Suprapubic skin (tissue), 4 donors: ENCODE measurements around the gene PARVG. TPM values are rescaled to one million over a fixed set of nuclear protein-coding genes. Genes with fewer than 3 reads are reported as not detected.

ENCODE experiments used
- DNase-seq, 2 donors: peaks; one replicate each; pipeline ENCODE4 v3.0.0-alpha.2; 2019; ENCODE audit warnings: low spot score in 2 of 2
- H3K27ac ChIP-seq: fragments of 200-600 bp; sonication (generic); one replicate; pipeline ENCODE4 v1.5.1; 2019
- H3K27me3 ChIP-seq: fragments of 200-600 bp; sonication (generic); one replicate; pipeline ENCODE4 v1.5.1; 2019
- H3K36me3 ChIP-seq: fragments of 200-600 bp; sonication (generic); one replicate; pipeline ENCODE4 v1.5.1; 2019
- H3K4me1 ChIP-seq: fragments of 200-600 bp; sonication (generic); one replicate; pipeline ENCODE4 v1.5.1; 2019
- H3K4me3 ChIP-seq: fragments of 200-600 bp; sonication (generic); one replicate; pipeline ENCODE4 v1.5.1; 2019; ENCODE audit warnings: mild to moderate bottlenecking
- H3K9me3 ChIP-seq: fragments of 200-600 bp; sonication (generic); one replicate; pipeline ENCODE4 v1.5.1; 2019
- EP300 ChIP-seq: sonication (generic); formaldehyde crosslinking; IDR thresholded peaks from one replicate; pipeline ENCODE4 v1.6.1; 2017; ENCODE audit warnings: antibody characterized with exemption
- POLR2A ChIP-seq, 2 donors: fragments of 450-650 bp; IDR thresholded peaks; one replicate each; pipeline ENCODE4 v1.6.1; 2017; ENCODE audit warnings: antibody characterized with exemption in 2 of 2, mild to moderate bottlenecking in 2 of 2, moderate library complexity in 2 of 2
- POLR2AphosphoS5 ChIP-seq, 3 donors: sonication (generic); formaldehyde crosslinking; IDR thresholded peaks; one replicate each; pipeline ENCODE4 v1.6.1; 2017; ENCODE audit warnings: antibody characterized with exemption in 3 of 3
- WGBS: methylation state at CpG from one replicate; pipeline ENCODE4 v1.1.5; 2018; 5-methylcytosine and 5-hydroxymethylcytosine counted together
- total RNA-seq, 4 donors: library from RNA; depleted of rRNA; stranded (reverse); fragments of >200 nt; gene quantifications; one replicate each; pipeline ENCODE4 v1.1.0, GENCODE V29; 2016
- TF ChIP-seq, protein P1 (sequence below), 2 donors: fragments of 200-600 bp in 1 of 2; fragments of 450-650 bp in 1 of 2; sonication (generic) in 1 of 2; IDR thresholded peaks; one replicate each; pipeline ENCODE4 v1.5.1; 2016 to 2019; ENCODE audit warnings: antibody characterized with exemption in 2 of 2, mild to moderate bottlenecking in 1 of 2, moderate library complexity in 1 of 2

Gene PARVG, protein sequence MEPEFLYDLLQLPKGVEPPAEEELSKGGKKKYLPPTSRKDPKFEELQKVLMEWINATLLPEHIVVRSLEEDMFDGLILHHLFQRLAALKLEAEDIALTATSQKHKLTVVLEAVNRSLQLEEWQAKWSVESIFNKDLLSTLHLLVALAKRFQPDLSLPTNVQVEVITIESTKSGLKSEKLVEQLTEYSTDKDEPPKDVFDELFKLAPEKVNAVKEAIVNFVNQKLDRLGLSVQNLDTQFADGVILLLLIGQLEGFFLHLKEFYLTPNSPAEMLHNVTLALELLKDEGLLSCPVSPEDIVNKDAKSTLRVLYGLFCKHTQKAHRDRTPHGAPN
- 10 to 100 TPM in 1 of 4 donors, 1 to 10 TPM in 3; 1.6 to 17.1 (median 3.2) TPM for total RNA-seq

DNA sequence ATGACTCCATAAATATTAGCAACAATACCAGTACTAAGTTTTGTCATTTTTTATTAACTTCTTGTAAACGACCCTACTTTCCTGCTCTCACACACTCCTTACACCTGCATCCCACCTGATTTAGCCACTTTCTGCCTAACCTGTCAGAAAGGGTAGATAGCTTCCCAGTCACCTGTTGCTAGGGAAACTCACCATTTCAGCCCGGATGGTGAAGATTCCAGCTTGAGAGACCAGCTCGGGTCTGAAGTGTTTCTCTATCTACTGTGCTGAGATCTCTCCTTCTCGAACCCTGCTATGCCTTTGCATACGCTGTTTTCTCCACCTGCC is at the start of gene PARVG:
TSS of gene PARVG (plus strand) at position 220 of the 327 bp plus-strand sequence. CDS start 2,405 bp downstream, outside the sequence.
- H3K4me1 ChIP-seq = no peaks in the 10 kb centered on the region
- 71% methylated on average over 5 of the region's 5 CpGs for WGBS

DNA sequence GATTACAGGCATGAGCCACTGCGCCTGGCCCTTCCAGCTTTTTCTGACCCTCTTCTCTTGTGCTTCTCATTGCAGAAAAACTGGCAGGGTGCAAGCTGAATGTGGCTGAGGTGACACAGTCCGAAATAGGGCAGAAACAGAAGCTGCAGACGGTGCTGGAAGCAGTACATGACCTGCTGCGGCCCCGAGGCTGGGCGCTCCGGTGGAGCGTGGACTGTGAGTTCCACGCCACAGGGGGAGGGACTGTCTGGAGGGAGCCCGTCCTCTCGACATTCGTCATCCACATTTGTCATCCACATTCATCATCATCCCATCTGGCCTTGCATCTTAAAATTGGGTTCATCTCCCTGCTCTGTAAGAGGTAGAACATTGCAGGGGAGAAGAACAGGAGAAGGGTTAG is 49.3 kb upstream of the PARVG start:
- 96% methylated on average over 7 of the region's 12 CpGs for WGBS

More for the DNA sequence above, at the start of gene PARVG:
- Histone ChIP-seq H3K9me3 (no peaks in the 10 kb centered on the region), H3K27me3 (peaks cover 43% of the 10 kb centered on the region), H3K36me3 (no peaks in the 10 kb centered on the region), H3K27ac (peak within 1 kb of the TSS; percentile 60), H3K4me3 (peak within 1 kb of the TSS; percentile 32)
- DNase-seq = no peak
- TF ChIP-seq POLR2A (IDR thresholded peaks at IDR 0.05) (no peak), EP300 (no peak), POLR2AphosphoS5 (IDR thresholded peaks at IDR 0.05) (no peak)
- TF ChIP-seq, protein P1, sequence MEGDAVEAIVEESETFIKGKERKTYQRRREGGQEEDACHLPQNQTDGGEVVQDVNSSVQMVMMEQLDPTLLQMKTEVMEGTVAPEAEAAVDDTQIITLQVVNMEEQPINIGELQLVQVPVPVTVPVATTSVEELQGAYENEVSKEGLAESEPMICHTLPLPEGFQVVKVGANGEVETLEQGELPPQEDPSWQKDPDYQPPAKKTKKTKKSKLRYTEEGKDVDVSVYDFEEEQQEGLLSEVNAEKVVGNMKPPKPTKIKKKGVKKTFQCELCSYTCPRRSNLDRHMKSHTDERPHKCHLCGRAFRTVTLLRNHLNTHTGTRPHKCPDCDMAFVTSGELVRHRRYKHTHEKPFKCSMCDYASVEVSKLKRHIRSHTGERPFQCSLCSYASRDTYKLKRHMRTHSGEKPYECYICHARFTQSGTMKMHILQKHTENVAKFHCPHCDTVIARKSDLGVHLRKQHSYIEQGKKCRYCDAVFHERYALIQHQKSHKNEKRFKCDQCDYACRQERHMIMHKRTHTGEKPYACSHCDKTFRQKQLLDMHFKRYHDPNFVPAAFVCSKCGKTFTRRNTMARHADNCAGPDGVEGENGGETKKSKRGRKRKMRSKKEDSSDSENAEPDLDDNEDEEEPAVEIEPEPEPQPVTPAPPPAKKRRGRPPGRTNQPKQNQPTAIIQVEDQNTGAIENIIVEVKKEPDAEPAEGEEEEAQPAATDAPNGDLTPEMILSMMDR (IDR thresholded peaks at IDR 0.05) = no peak

DNA sequence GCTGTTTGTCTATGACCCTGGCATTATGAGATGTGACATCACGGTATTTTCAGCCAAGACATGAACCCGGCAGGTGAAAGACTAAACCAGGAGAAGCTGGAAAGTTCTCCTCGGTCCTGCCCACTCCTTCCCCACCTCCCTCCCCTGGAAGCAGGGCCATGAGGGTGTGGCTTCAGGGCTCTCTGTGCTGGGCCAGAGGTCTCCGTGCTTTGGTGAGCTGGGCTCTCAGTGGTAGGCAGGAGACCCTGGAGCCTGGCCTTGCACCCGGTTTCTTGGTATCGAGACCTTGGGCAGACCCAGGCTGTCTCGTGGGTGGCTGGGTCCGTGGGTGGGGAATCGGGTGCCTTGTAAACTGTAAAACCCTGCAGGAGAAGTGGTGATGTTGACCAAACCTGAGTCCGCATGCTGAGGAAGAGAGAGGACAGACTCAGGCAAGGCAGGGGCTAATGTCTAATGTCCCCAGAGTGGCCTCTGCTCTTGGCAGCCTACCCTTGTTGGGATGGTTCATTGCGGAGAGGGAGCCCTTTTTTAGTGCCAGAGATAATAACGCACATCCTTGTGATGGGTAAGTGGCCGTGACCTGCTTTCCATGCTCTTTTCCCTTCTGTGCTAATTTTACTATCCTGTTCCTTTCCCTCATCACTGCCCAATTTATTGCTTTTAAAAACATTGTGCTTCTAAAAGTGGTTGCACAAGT is 48.6 kb upstream of the PARVG start:
- Histone ChIP-seq H3K9me3 (no peaks in the 10 kb centered on the region), H3K4me3 (no peak overlapping the region), H3K36me3 (peaks cover 31% of the 10 kb centered on the region), H3K27me3 (no peaks in the 10 kb centered on the region), H3K4me1 (no peaks in the 10 kb centered on the region), H3K27ac (no peak overlapping the region)
- DNase-seq = peak in 1 of 2 donors; percentile 27
- WGBS = 91% methylated on average over 10 of the region's 13 CpGs
- no peak for TF ChIP-seq EP300
- TF ChIP-seq, protein P1 (IDR thresholded peaks at IDR 0.05) = no peak
- no peak for TF ChIP-seq POLR2AphosphoS5 (IDR thresholded peaks at IDR 0.05)
- no peak for TF ChIP-seq POLR2A (IDR thresholded peaks at IDR 0.05)

More for the DNA sequence above, 49.3 kb upstream of the PARVG start:
- Histone ChIP-seq H3K36me3 (peaks cover 23% of the 10 kb centered on the region), H3K27ac (no peak overlapping the region), H3K4me1 (no peaks in the 10 kb centered on the region), H3K27me3 (no peaks in the 10 kb centered on the region), H3K4me3 (no peak overlapping the region), H3K9me3 (no peaks in the 10 kb centered on the region)
- peak in 1 of 2 donors; percentile 38 for DNase-seq
- TF ChIP-seq EP300 = no peak
- TF ChIP-seq POLR2AphosphoS5 (IDR thresholded peaks at IDR 0.05) = no peak
- TF ChIP-seq, protein P1 (IDR thresholded peaks at IDR 0.05) = no peak
- TF ChIP-seq POLR2A (IDR thresholded peaks at IDR 0.05) = no peak

DNA sequence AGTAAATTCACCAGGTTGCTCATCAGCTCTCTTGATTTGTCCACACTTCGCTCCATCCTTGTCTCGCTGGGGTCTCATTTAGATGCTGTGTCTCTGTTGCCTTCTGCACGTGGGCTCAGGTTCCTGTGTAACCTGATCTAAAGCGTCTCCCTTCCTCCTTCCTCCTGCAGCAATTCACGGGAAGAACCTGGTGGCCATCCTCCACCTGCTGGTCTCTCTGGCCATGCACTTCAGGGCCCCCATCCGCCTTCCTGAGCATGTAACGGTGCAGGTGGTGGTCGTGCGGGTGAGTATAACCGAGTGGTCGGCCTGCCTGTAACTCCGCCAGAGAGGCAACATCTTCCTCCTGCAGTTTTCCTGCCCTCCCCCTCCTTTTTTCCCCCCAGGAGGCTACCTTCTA is 48.0 kb upstream of the PARVG start:
- WGBS = 79% methylated on average over 12 of the region's 12 CpGs
- TF ChIP-seq, protein P1 (IDR thresholded peaks at IDR 0.05) = no peak
- no peak for TF ChIP-seq EP300
- no peak for TF ChIP-seq POLR2AphosphoS5 (IDR thresholded peaks at IDR 0.05)
- no peak for TF ChIP-seq POLR2A (IDR thresholded peaks at IDR 0.05)
- H3K4me3 ChIP-seq = no peak overlapping the region
- peak in 1 of 2 donors; percentile 29 for DNase-seq
- peaks cover 37% of the 10 kb centered on the region for H3K36me3 ChIP-seq
- H3K4me1 ChIP-seq = no peaks in the 10 kb centered on the region
- no peak overlapping the region for H3K27ac ChIP-seq
- H3K27me3 ChIP-seq = no peaks in the 10 kb centered on the region
- H3K9me3 ChIP-seq = no peaks in the 10 kb centered on the region

DNA sequence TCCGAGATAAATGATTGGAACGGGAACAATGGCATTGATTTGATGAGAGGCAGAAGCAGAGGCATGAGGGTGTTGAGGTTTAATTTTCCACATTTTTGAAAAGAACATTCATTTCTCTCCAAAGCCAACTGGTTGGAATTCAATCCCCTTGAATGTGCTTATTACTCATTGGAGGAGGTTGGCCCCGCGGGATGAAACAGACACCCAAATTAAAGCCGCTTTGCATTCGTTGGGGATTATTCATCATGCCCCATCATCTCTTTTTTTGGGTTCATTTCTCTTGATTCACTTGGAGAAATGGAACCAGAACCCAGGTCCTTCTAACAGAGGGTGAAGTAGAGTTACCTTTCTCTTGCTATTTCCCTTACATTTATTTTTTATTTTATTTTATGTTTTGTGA is 47.6 kb upstream of the PARVG start:
- Histone ChIP-seq H3K4me3 (no peak overlapping the region), H3K27me3 (no peaks in the 10 kb centered on the region), H3K9me3 (no peaks in the 10 kb centered on the region), H3K4me1 (no peaks in the 10 kb centered on the region), H3K36me3 (peaks cover 41% of the 10 kb centered on the region), H3K27ac (no peak overlapping the region)
- no peak for DNase-seq
- TF ChIP-seq, protein P1 (IDR thresholded peaks at IDR 0.05) = no peak
- no peak for TF ChIP-seq POLR2A (IDR thresholded peaks at IDR 0.05)
- TF ChIP-seq EP300 = no peak
- no peak for TF ChIP-seq POLR2AphosphoS5 (IDR thresholded peaks at IDR 0.05)
- WGBS = 88% methylated on average over 6 of the region's 6 CpGs
